Activated T-cell treated with anti-CD3 and anti-CD28 coated beads, Interleukin-2, amount 50 U/mL, for 24 hours (primary cell): ENCODE measurements around the gene HRH4.

Experiments
- DNase-seq: peaks from one replicate; pipeline ENCODE4 v3.0.0-alpha.2; 2020
- H3K27ac Mint-ChIP-seq: 2 replicates; pipeline ENCODE4 v1.8.0; 2020; ENCODE audit warnings: mild to moderate bottlenecking, mixed read lengths
- H3K27me3 Mint-ChIP-seq: 2 replicates; pipeline ENCODE4 v1.8.0; 2020; ENCODE audit warnings: mixed read lengths
- H3K36me3 Mint-ChIP-seq: 2 replicates; pipeline ENCODE4 v1.8.0; 2020; ENCODE audit warnings: low read depth, mixed read lengths
- H3K4me1 Mint-ChIP-seq: 2 replicates; pipeline ENCODE4 v1.8.0; 2020; ENCODE audit warnings: low read depth, mixed read lengths
- H3K4me3 Mint-ChIP-seq: 2 replicates; pipeline ENCODE4 v1.8.0; 2020; ENCODE audit warnings: mild to moderate bottlenecking, moderate library complexity, mixed read lengths
- H3K9me3 Mint-ChIP-seq: 2 replicates; pipeline ENCODE4 v1.8.0; 2020; ENCODE audit warnings: mixed read lengths

The HRH4 gene

GRCh38 chr18:24482821-24483220 is 22.4 kb downstream of the HRH4 start:
- H3K4me1 Mint-ChIP-seq, result peaks cover 5% of the 10 kb centered on the region
- peaks cover 15% of the 10 kb centered on the region for H3K27me3 Mint-ChIP-seq
- no peak for DNase-seq

GRCh38 chr18:24485681-24486080 is 25.2 kb downstream of the HRH4 start:
- no peak for DNase-seq
- Mint-ChIP-seq H3K27me3 (peaks cover 19% of the 10 kb centered on the region), H3K4me1 (peaks cover 11% of the 10 kb centered on the region), H3K4me3 (no peak overlapping the region), H3K9me3 (no peaks in the 10 kb centered on the region), H3K36me3 (no peaks in the 10 kb centered on the region), H3K27ac (no peak overlapping the region)

More at GRCh38 chr18:24482821-24483220, 22.4 kb downstream of the HRH4 start:
- Mint-ChIP-seq H3K4me3 (no peak overlapping the region), H3K36me3 (no peaks in the 10 kb centered on the region), H3K27ac (no peak overlapping the region), H3K9me3 (no peaks in the 10 kb centered on the region)

- Mint-ChIP-seq H3K27ac (no peak overlapping the region), H3K9me3 (no peaks in the 10 kb centered on the region), H3K27me3 (peaks cover 20% of the 10 kb centered on the region)
Measured at GRCh38 chr18:24486684-24487083, 26.2 kb downstream of the HRH4 start.

DNA sequence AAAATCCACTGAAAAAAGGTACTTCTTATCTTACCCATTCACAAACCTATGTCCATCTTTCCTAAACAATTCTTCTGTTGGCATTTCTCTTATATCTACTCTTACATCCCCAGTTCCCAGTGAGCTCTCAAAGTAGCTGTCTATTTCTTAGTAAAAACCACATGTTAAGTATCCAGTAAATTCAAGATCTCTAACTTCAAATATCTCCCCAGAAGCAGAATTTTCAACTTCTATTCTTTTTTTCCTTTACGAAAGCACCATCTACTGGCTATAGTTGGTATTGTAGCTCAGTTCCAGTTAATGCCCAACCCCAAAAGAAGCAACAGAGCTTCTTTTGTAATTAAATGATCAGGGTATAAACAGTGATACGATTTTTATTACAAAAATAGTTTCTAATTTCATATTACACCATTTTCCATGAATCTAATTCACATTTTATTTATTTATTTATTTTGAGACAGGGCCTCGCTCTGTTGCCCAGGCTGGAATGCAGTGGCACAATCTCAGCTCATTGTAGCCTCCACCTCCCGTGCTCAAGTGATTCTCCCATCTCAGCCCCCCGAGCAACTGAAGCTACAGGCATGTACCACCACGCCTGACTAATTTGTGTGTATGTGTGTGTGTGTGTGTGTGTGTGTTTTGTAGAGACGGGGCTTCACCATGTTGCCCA is 28.5 kb downstream of the HRH4 start:
- Mint-ChIP-seq H3K4me3 (no peak overlapping the region), H3K27me3 (peaks cover 37% of the 10 kb centered on the region), H3K4me1 (peaks cover 20% of the 10 kb centered on the region), H3K36me3 (no peaks in the 10 kb centered on the region), H3K9me3 (no peaks in the 10 kb centered on the region), H3K27ac (no peak overlapping the region)
- DNase-seq, result no peak

More at GRCh38 chr18:24486684-24487083, 26.2 kb downstream of the HRH4 start:
- peaks cover 13% of the 10 kb centered on the region for H3K4me1 Mint-ChIP-seq
- H3K4me3 Mint-ChIP-seq, result no peak overlapping the region
- DNase-seq, result no peak
- no peaks in the 10 kb centered on the region for H3K36me3 Mint-ChIP-seq

- Mint-ChIP-seq H3K9me3 (no peaks in the 10 kb centered on the region), H3K36me3 (no peaks in the 10 kb centered on the region), H3K27me3 (peaks cover 42% of the 10 kb centered on the region), H3K4me1 (peaks cover 20% of the 10 kb centered on the region), H3K27ac (no peak overlapping the region), H3K4me3 (no peak overlapping the region)
- DNase-seq, result no peak
Measured at GRCh38 chr18:24490539-24490938, 30.1 kb downstream of the HRH4 start.

DNA sequence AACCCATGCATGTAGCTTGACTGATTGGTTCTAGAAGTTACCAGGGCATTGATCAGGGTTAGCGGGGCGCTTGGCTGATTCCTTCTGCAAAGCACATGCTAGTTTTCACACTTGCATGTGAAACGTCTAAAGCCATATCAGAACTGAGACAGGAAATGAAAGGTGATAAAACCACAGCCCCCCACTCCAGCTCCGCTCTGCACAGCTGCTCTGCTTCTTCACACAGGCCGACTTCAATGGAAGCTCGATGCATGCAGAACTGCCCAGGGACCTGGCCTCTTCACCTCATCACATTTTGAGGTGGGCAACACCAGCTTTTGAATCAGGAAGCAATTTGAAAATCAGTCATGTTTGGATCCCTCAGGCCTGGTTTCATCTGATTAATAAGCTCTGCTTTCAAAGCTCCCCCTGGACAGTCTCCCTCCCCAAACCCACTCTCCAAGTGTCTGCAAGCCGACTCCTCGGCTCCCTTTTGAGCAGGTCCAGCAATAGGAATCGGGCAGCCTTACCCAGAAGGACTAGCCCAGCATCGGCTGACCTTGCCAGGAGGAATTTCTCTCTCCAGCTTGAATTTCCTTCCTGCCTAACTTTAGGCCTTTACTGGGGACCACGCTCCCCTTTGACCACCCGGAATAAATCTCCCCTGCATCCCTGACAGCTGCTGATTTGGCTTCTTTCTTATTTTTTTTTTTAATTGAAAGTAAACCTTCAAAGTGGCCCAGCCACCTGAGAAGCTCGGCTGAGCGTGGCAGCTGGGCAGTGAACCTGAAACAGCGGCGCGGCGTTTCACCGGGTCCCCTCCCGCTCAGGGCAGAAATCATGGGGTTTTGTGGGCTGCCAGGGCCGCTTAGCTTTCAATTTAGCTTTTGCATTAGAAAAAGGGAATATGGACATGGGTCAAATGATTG is 31.7 kb downstream of the HRH4 start:
- H3K27ac Mint-ChIP-seq, result no peak overlapping the region

DNA sequence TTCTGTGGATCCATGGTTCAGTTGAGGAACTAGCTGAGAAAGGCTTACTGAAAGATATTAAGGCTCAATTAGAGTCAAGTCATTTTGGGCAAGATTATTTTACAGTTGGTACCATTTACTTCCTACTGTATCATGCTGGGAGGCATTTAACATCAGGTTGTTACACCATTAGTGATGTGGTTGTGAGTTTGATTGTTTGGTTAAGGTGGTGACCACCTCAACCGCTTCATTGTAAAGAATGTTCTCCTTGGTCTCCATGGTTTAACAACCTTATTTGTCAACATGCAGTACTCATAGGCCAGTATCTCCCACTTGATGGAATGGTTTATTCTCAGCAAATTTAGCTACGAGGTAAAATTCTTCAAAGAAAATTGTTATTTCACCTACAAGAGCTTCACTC is 34.1 kb downstream of the HRH4 start:
- no peak for DNase-seq
- no peaks in the 10 kb centered on the region for H3K9me3 Mint-ChIP-seq
- H3K36me3 Mint-ChIP-seq, result no peaks in the 10 kb centered on the region
- no peak overlapping the region for H3K27ac Mint-ChIP-seq
- no peak overlapping the region for H3K4me3 Mint-ChIP-seq
- peaks cover 8% of the 10 kb centered on the region for H3K4me1 Mint-ChIP-seq
- peaks cover 32% of the 10 kb centered on the region for H3K27me3 Mint-ChIP-seq

More for the DNA sequence above, 31.7 kb downstream of the HRH4 start:
- Mint-ChIP-seq H3K4me3 (no peak overlapping the region), H3K36me3 (no peaks in the 10 kb centered on the region), H3K27me3 (peaks cover 42% of the 10 kb centered on the region), H3K4me1 (peaks cover 19% of the 10 kb centered on the region), H3K9me3 (no peaks in the 10 kb centered on the region)
- no peak for DNase-seq

DNA sequence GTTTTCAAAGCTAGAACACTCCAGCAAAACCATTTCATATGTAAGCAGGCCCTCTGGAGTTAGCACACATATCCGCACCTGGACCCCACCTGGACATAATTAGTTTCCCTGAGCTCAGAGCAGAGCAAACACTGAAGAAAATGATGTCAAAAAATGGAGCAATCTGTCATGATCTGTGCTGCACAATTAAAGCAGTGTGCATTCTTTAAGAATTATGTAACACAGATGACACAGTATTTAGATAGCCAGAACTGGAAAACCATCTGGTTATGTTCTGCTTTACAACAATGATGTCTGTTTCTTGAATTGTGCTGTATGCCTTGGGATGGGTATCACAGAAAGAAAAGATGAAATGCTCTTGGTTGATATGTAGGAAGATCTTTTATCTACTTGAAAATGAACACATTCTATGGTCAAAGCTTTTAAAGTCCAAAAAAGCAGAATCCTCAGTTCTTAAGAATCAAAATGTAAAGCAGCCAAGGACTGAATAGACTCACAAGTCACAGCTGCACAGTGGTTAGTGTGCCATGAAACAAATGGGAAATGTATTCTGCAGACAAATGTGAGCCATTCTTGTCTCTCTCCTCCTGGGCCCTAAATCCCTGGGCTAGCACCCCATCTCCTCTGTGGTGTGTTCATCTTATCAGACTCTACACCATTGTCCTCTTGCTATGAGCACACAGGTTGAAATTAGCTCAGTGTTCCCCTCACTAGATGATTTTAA is 36.8 kb downstream of the HRH4 start:
- H3K9me3 Mint-ChIP-seq, result no peaks in the 10 kb centered on the region
- peaks cover 1% of the 10 kb centered on the region for H3K4me1 Mint-ChIP-seq
- no peak for DNase-seq
- no peaks in the 10 kb centered on the region for H3K36me3 Mint-ChIP-seq
- no peak overlapping the region for H3K4me3 Mint-ChIP-seq
- H3K27ac Mint-ChIP-seq, result no peak overlapping the region
- H3K27me3 Mint-ChIP-seq, result peaks cover 27% of the 10 kb centered on the region

- Mint-ChIP-seq H3K4me3 (no peak overlapping the region), H3K36me3 (no peaks in the 10 kb centered on the region), H3K4me1 (no peaks in the 10 kb centered on the region), H3K27me3 (peaks cover 13% of the 10 kb centered on the region), H3K9me3 (no peaks in the 10 kb centered on the region), H3K27ac (no peak overlapping the region)
- no peak for DNase-seq
Measured at GRCh38 chr18:24499814-24500213, 39.4 kb downstream of the HRH4 start.

DNA sequence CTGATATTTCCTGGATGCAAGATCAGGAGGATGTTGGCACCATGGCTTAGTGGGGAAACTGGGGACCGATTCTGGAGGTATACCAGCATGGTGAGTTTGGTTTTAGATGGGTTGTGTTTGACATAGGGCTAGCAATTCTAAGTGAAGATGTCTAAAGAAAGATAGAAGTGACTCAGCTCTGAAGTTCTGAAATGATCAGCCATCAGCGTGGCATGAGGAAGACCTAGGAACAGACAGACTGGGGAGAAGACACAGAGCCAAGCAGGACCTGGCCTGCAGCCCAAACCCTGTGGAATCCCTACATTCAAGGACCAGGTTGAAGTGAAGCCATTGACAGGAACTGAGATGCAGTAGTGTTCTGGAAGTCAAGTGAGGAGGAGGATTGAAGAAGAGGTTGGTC is 39.8 kb downstream of the HRH4 start:
- H3K36me3 Mint-ChIP-seq, result no peaks in the 10 kb centered on the region
- peaks cover 13% of the 10 kb centered on the region for H3K27me3 Mint-ChIP-seq
- no peak overlapping the region for H3K4me3 Mint-ChIP-seq
- H3K27ac Mint-ChIP-seq, result no peak overlapping the region
- DNase-seq, result no peak
- no peaks in the 10 kb centered on the region for H3K9me3 Mint-ChIP-seq
- H3K4me1 Mint-ChIP-seq, result no peaks in the 10 kb centered on the region

DNA sequence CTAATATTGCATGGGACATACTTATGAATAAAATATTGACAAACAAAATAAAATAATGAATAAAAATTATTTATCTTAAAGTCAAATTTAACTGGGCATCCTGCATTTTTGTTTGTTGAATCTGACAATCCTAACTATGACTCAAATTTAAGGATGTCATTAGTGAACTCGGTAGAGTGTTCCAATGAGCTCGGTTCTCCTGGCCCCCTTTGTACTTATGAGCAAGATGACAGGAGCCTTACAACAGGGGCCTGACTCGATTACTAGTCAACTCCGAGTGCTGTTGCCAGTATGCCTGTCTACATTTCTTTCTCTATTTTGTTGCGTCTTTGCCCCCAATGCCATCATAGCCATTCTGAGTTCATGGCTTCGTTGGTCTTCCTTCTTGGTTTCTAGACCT is 40.3 kb downstream of the HRH4 start:
- H3K9me3 Mint-ChIP-seq, result no peaks in the 10 kb centered on the region

GRCh38 chr18:24502667-24503523 is 42.5 kb downstream of the HRH4 start:
- no peak for DNase-seq
- Mint-ChIP-seq H3K27ac (no peak overlapping the region), H3K4me3 (no peak overlapping the region), H3K27me3 (peaks cover 4% of the 10 kb centered on the region), H3K4me1 (no peaks in the 10 kb centered on the region), H3K36me3 (no peaks in the 10 kb centered on the region), H3K9me3 (no peaks in the 10 kb centered on the region)

More for the DNA sequence above, 40.3 kb downstream of the HRH4 start:
- Mint-ChIP-seq H3K36me3 (no peaks in the 10 kb centered on the region), H3K4me1 (no peaks in the 10 kb centered on the region), H3K27ac (no peak overlapping the region), H3K4me3 (no peak overlapping the region), H3K27me3 (peaks cover 13% of the 10 kb centered on the region)
- no peak for DNase-seq

- Mint-ChIP-seq H3K4me1 (no peaks in the 10 kb centered on the region), H3K27ac (no peak overlapping the region), H3K27me3 (peaks cover 4% of the 10 kb centered on the region), H3K36me3 (no peaks in the 10 kb centered on the region), H3K4me3 (no peak overlapping the region), H3K9me3 (no peaks in the 10 kb centered on the region)
- DNase-seq, result no peak
Measured at GRCh38 chr18:24504401-24504800, 44.0 kb downstream of the HRH4 start.

DNA sequence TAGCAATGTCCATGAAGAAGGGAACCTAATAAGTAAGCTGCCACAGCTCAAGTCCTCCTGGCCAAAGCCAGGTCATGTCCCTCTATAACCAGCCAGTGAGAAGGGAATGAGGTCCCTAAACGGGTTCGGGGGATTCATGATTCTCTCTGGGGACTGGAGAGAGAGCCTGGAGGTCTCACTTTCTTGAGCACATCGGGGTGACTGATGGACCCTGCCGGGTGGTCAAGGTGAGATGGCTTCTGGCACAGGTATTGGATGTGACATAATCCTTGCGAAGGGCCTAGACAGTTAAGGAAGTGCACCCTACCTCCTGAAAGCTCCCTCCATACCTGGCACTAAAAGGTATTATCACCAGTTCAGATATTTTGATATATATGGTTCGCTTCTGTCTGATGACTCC is 45.7 kb downstream of the HRH4 start:
- Mint-ChIP-seq H3K27ac (no peak overlapping the region), H3K36me3 (no peaks in the 10 kb centered on the region), H3K4me3 (no peak overlapping the region), H3K9me3 (no peaks in the 10 kb centered on the region), H3K27me3 (peaks cover 4% of the 10 kb centered on the region), H3K4me1 (no peaks in the 10 kb centered on the region)
- no peak for DNase-seq
